HG03139 (cell line): ENCODE data around the gene CPEB4.

Source experiments
- ATAC-seq: cut with Tn5 transposase; IDR thresholded peaks from one replicate; pipeline ENCODE4 v1.9.1; 2021; ENCODE audit not compliant: unreplicated experiment

Gene CPEB4

GRCh38 chr5:173887610-173888472 is at the start of gene CPEB4:
Gene CPEB4, plus strand, starts transcription at chr5:173888349. Its CDS starts 1,385 bp downstream, at chr5:173889734.
- ATAC-seq: peak; percentile 89

DNA sequence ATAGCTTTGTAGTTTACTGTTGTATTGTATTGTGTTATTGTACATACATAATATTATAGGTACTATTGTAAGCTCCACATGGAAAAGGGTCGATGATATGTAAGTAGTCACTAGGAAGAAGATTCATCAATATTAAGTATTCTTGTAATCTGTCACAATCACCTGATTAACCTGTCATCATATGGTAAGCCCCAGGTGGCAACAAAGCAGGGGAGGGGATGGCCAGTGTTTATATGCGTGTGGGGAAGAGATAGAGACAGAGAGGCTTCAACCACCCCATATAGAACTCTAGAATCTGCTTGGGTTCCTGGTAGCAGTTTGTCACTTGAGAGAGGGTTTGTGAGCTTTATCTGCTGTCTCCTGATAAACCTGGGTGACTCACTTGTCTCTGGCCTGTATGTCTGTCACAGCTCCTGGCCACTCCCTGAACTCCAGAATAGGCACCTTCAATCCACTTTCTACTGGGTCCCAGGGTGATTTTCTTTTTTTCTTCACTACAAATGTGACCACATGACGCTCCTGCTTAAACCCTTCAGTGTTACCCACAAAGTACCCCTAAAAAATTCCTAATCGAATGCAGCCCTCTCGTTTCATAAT is 48.9 kb upstream of the CPEB4 start:
- ATAC-seq: no peak

- no peak for ATAC-seq
These were observed 47.8 kb upstream of the CPEB4 start for GRCh38 chr5:173840111-173840983.

DNA sequence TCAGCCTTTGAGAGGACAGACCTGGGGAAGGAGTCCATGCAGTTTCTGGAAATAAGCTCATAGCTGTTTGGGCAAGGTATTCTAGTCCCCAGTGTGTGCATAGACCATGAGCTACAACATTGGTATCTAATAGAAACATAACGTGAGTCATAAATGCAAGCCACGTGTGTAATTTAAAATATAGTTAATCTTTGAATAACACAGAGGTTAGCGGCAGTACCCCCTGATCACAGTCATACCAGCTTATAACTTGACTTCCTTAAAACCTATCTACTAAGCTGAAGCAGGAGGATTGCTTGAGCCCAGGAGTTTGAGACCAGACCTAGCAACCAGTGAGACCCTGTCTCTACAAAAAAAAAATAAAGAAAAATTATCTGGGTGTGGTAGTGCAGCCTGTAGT is 46.4 kb upstream of the CPEB4 start:
- no peak for ATAC-seq

- ATAC-seq: no peak
These were observed 44.4 kb upstream of the CPEB4 start for GRCh38 chr5:173843794-173844193.

- no peak for ATAC-seq
These were observed 42.8 kb upstream of the CPEB4 start for GRCh38 chr5:173845321-173845720.

GRCh38 chr5:173846929-173847501 is 41.1 kb upstream of the CPEB4 start:
- ATAC-seq: no peak

DNA sequence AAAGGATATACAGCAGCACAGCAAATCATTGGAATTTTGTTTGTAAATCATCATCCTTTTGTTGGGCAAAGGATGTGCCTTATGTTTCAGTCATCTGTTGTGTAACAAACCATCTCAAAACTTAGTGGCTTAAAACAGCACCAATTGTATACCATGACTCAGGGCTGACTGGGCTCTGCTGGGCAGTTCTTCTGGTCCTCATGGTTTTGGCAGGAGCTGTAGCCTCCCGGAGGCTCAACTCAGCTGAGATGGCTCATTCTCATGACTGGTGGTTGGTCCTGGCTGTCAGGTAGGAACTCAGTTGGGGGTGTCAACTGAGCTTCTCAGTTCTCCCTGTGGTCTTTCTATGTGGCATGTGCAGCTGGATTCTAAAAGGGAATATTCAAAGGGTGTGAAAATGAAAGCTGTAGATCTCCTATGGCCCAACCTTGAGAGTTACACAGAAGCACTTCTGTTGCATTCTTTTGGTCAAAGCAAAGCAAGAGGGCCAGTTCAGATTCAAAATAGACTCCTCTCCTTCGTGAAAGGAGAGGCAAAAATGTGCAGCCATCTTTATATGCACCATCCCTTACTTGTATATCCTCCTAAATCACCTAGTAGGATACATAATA is 39.1 kb upstream of the CPEB4 start:
- no peak for ATAC-seq

GRCh38 chr5:173849908-173850307 is 38.2 kb upstream of the CPEB4 start:
- ATAC-seq: no peak

DNA sequence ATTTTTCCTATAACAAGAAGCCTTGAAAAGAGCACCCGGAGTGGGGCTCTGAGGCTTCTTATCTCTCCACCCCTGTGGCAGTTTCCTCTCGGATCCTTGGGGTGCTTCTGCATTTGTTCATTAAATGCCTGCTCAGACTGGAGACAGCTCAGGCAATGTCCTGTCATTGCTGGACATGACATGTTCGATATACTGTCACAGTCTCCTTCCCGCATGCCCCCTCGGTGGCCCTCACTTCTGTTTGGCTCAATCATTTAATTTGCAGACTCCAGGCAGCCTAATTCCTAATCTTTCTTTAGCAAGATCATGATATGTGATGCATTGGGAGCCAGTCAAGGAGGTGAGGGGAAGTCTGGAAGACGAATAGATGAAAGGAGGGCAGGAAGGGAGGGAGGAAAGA is 37.5 kb upstream of the CPEB4 start:
- no peak for ATAC-seq

DNA sequence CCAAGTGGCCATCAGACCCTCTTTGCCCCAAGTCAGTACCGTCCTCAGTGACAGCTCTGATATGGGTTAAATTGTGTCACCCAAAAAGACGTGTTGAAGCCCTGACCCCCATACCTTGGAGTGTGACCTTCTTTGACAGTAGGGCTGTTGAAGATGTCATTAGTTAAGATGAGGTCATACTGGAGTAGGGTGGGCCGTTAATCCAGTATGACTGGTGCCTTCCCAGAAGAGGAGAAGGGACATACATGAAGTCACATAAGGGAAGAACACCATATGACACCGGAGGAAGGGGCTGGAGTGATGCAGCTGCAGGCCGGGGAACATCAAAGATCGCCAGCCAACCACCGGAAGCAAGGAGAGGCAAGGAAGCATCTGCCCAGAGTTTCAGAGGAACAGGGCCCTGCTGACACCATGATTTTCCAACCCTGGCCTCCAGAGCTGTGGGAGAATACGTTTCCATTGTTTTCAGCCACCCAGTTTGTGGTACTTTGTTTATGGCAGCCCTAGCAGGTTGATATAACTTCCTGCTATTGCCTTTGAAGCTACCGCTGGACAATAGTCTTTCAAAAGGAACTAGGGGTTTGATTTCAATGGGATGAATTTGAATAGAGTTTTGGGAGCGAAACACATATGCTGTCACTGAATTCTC is 36.4 kb upstream of the CPEB4 start:
- no peak for ATAC-seq

DNA sequence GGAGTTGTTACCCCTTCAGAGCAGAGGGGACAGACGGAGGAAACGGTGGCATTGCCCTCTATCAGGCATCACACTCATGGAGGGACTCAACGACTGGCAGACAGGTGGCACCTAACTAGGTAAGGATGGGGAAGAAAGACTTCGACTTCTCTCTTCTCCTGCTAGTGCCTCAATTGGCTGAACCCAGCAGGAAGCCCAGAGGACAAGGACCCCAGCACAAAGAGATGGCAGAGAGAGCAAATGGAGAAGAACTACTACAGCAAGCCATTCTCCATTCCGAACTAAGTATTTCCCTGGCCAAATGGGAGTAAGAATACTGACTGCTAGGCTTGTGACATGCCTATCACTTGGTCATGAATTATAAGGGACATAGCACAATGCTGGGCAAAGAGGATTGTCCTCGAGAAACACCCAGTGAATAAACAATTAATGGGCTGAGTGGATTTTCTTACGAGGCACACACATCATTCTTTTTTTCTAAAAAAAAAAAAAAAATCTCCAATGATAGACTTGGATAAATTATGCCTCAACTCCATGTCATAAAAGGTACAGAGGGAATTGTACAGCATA is 35.3 kb upstream of the CPEB4 start:
- ATAC-seq: no peak

- ATAC-seq: no peak
These were observed 34.6 kb upstream of the CPEB4 start for GRCh38 chr5:173853370-173854131.

- ATAC-seq: no peak
These were observed 32.8 kb upstream of the CPEB4 start for GRCh38 chr5:173855162-173855994.

DNA sequence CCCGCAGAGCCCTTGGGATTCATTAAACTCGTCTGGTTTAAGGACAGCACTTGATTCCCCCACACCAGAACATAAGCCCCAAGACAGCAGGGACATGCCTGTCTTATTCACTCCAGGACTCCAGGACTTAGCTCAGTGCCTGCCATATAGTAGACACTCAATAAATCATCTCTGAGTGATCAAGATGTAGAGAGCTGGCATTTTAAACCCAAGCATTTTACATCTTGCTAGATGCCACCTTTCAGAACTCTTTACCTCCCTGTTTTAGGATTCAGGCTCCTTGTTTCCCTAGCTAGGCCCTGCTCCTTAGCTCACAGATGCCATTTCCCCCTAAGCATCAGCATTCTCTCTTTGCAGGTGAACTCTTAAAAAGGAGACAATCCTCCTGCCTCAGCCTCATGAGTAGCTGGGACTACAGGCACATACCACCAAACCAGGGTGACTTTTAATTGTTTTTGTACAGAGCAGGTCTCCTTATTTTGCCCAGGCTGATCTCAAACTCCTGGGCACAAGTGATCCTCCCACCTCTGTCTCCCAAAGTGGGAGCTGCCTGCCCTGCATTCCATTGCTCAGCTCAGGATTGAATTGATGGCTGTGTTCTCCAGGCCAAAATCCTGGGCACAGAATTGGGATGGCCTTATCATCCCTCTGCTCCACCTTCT is 32.0 kb upstream of the CPEB4 start:
- ATAC-seq: no peak

DNA sequence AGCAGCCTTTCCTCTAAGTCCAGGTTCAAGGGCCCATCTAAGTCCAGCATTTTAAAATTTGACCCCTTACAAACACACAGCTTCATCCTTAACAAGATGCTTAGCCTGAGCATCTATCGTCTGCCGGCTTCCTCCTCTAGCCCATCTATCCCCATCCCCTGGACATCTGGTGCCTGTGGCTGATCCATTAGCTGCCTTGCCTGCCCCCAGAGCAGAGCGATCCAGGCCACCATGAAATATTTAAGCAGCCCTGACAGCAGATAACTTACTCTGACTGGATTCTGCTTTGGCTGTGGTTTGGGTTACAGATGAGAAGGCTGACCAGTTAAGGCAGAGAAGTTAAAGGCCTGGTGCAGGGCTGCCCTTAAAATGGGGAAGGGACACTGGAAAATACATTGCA is 30.9 kb upstream of the CPEB4 start:
- ATAC-seq: no peak

DNA sequence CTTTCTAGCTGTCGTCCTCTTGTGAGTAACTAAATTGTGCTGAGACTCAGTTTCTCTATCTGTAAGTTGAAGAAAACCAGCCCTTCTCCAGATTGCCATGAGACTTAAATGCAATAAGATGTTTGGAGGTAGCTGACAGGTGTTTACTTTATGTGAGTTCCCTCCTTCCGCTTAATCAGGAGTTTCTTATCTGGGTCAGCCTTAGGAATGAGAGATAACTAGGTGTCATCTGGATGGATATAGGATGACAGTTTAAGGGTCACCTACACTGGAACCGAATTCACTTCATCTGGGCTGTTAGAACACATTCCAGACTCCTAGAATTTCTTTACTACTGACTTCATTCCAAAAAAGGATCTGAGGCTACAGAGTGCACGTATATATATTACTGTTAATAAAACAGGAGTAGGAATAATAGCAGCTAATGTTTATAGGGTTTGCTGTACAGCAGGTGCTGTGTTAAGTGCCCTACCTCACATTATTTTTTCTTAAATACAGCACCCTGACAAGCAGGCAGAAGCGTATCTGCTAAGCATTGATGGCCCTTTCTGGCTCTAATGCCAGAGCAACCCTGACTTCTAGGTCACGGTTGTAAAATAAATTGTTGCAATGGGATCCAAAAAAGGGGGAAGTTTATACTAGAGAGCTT is 30.0 kb upstream of the CPEB4 start:
- no peak for ATAC-seq
